WTC11 (cell line): ENCODE results near the gene BACH2.

Source experiments
- CTCF ChIP-seq: fragments of 200-600 bp; IDR thresholded peaks from 2 replicates; pipeline ENCODE4 v1.8.0; 2022; ENCODE audit warnings: antibody characterized with exemption
- TEAD4 ChIP-seq: sonication (generic); formaldehyde crosslinking; IDR thresholded peaks from 2 replicates; pipeline ENCODE4 v1.8.0; 2022; ENCODE audit warnings: mild to moderate bottlenecking, missing genetic modification reagents

DNA sequence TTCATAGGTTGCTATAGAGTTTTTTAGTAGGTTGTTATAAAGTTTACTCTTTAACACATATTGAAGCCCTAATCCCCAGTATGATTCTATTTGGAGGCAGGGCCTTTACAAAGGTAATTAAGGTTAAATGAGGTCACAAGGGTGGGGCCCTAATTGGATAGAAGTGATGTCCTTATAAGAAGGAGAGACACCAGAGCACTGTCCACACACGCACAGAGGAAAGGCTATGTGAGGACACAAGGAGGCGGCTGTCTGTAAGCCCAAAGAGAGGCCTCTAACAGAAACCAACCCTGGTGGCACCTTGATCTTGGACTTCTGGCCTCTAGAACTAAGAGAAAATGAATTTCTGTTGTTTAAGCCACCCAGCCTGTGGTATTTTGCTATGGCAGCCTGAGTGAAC lies 303.8 kb downstream of the BACH2 start:
- TF ChIP-seq CTCF (no peak), TEAD4 (CRISPR knock-in tag) (no peak)
